ENCODE data around the gene MRPL20.

MRPL20 gene

GRCh38 chr1:1359664-1360468 lies 47.2 kb downstream of the MRPL20 start:
- Histone ChIP-seq H3K27ac (ENCODE audit: low read length) (no peak overlapping the region), H3K4me1 (ENCODE audit: control insufficient read depth, insufficient read depth, low read length) (peaks cover 14% of the 10 kb centered on the region), H3K4me3 (ENCODE audit: low read length) (no peak overlapping the region), H3K27me3 (ENCODE audit: control insufficient read depth, insufficient read depth, low read length) (peaks cover under 1% of the 10 kb centered on the region; the same call in 1 of the 2 replicates), H3K9me3 (ENCODE audit: control insufficient read depth, insufficient read depth, low read length) (no peaks in the 10 kb centered on the region), H3K36me3 (ENCODE audit: control insufficient read depth, insufficient read depth, low read length) (peaks cover under 1% of the 10 kb centered on the region; the same call in 1 of the 2 replicates)
- no CpG with 5 or more reads among the region's 28 CpGs for WGBS (ENCODE audit: insufficient coverage, insufficient read length)
- DNase-seq (ENCODE audit: low read depth, low spot score) = no peak

- DNase-seq (ENCODE audit: low read depth, low spot score) = no peak
- no peak overlapping the region for H3K27ac ChIP-seq (ENCODE audit: low read length)
- no peak overlapping the region for H3K4me3 ChIP-seq (ENCODE audit: low read length)
- H3K9me3 ChIP-seq (ENCODE audit: control insufficient read depth, insufficient read depth, low read length) = no peaks in the 10 kb centered on the region
- H3K36me3 ChIP-seq (ENCODE audit: control insufficient read depth, insufficient read depth, low read length) = peaks cover 4% of the 10 kb centered on the region; the same call in 1 of the 2 replicates
- peaks cover 16% of the 10 kb centered on the region for H3K4me1 ChIP-seq (ENCODE audit: control insufficient read depth, insufficient read depth, low read length)
- peaks cover 3% of the 10 kb centered on the region; the same call in 1 of the 2 replicates for H3K27me3 ChIP-seq (ENCODE audit: control insufficient read depth, insufficient read depth, low read length)
- WGBS (ENCODE audit: insufficient coverage, insufficient read length) = no CpG with 5 or more reads among the region's 6 CpGs
Observed at GRCh38 chr1:1359308-1359663, 47.8 kb downstream of the MRPL20 start.

GRCh38 chr1:1358433-1359271 lies 48.4 kb downstream of the MRPL20 start, which contains the start of gene MXRA8:
Gene MXRA8, minus strand, starts transcription at chr1:1358555. Its CDS starts 51 bp downstream, at chr1:1358504.
- H3K36me3 ChIP-seq (ENCODE audit: control insufficient read depth, insufficient read depth, low read length) = peaks cover 4% of the 10 kb centered on the region; the same call in 1 of the 2 replicates
- DNase-seq (ENCODE audit: low read depth, low spot score) = no peak
- H3K9me3 ChIP-seq (ENCODE audit: control insufficient read depth, insufficient read depth, low read length) = no peaks in the 10 kb centered on the region
- no peak within 1 kb of the TSS for H3K27ac ChIP-seq (ENCODE audit: low read length)
- peaks cover 16% of the 10 kb centered on the region for H3K4me1 ChIP-seq (ENCODE audit: control insufficient read depth, insufficient read depth, low read length)
- peak within 1 kb of the TSS; percentile 43; the same call in 1 of the 2 replicates for H3K4me3 ChIP-seq (ENCODE audit: low read length)
- WGBS (ENCODE audit: insufficient coverage, insufficient read length) = no CpG with 5 or more reads among the region's 29 CpGs
- peaks cover 3% of the 10 kb centered on the region; the same call in 1 of the 2 replicates for H3K27me3 ChIP-seq (ENCODE audit: control insufficient read depth, insufficient read depth, low read length)

GRCh38 chr1:1357871-1358432 lies 49.1 kb downstream of the MRPL20 start:
- peaks cover 17% of the 10 kb centered on the region for H3K4me1 ChIP-seq (ENCODE audit: control insufficient read depth, insufficient read depth, low read length)
- peak overlapping the region; percentile 43; the same call in 1 of the 2 replicates for H3K4me3 ChIP-seq (ENCODE audit: low read length)
- H3K27ac ChIP-seq (ENCODE audit: low read length) = no peak overlapping the region

GRCh38 chr1:1356796-1357401 lies 50.2 kb downstream of the MRPL20 start:
- H3K4me3 ChIP-seq (ENCODE audit: low read length) = no peak overlapping the region
- peaks cover 4% of the 10 kb centered on the region; the same call in 1 of the 2 replicates for H3K36me3 ChIP-seq (ENCODE audit: control insufficient read depth, insufficient read depth, low read length)
- H3K27ac ChIP-seq (ENCODE audit: low read length) = no peak overlapping the region
- WGBS (ENCODE audit: insufficient coverage, insufficient read length) = no CpG with 5 or more reads among the region's 26 CpGs
- no peaks in the 10 kb centered on the region for H3K9me3 ChIP-seq (ENCODE audit: control insufficient read depth, insufficient read depth, low read length)
- H3K4me1 ChIP-seq (ENCODE audit: control insufficient read depth, insufficient read depth, low read length) = peaks cover 20% of the 10 kb centered on the region
- H3K27me3 ChIP-seq (ENCODE audit: control insufficient read depth, insufficient read depth, low read length) = peaks cover 3% of the 10 kb centered on the region; the same call in 1 of the 2 replicates
- no peak for DNase-seq (ENCODE audit: low read depth, low spot score)

More at GRCh38 chr1:1357871-1358432, 49.1 kb downstream of the MRPL20 start:
- peaks cover 3% of the 10 kb centered on the region; the same call in 1 of the 2 replicates for H3K27me3 ChIP-seq (ENCODE audit: control insufficient read depth, insufficient read depth, low read length)
- no peaks in the 10 kb centered on the region for H3K9me3 ChIP-seq (ENCODE audit: control insufficient read depth, insufficient read depth, low read length)
- DNase-seq (ENCODE audit: low read depth, low spot score) = no peak
- H3K36me3 ChIP-seq (ENCODE audit: control insufficient read depth, insufficient read depth, low read length) = peaks cover 4% of the 10 kb centered on the region; the same call in 1 of the 2 replicates
- no CpG with 5 or more reads among the region's 18 CpGs for WGBS (ENCODE audit: insufficient coverage, insufficient read length)

GRCh38 chr1:1356166-1356795 lies 50.8 kb downstream of the MRPL20 start:
- WGBS (ENCODE audit: insufficient coverage, insufficient read length) = no CpG with 5 or more reads among the region's 8 CpGs
- DNase-seq (ENCODE audit: low read depth, low spot score) = no peak
- H3K27me3 ChIP-seq (ENCODE audit: control insufficient read depth, insufficient read depth, low read length) = peaks cover 3% of the 10 kb centered on the region; the same call in 1 of the 2 replicates
- no peak overlapping the region for H3K4me3 ChIP-seq (ENCODE audit: low read length)
- peaks cover 26% of the 10 kb centered on the region for H3K4me1 ChIP-seq (ENCODE audit: control insufficient read depth, insufficient read depth, low read length)
- H3K36me3 ChIP-seq (ENCODE audit: control insufficient read depth, insufficient read depth, low read length) = peaks cover 4% of the 10 kb centered on the region; the same call in 1 of the 2 replicates
- no peaks in the 10 kb centered on the region for H3K9me3 ChIP-seq (ENCODE audit: control insufficient read depth, insufficient read depth, low read length)
- H3K27ac ChIP-seq (ENCODE audit: low read length) = no peak overlapping the region

- no CpG with 5 or more reads among the region's 52 CpGs for WGBS (ENCODE audit: insufficient coverage, insufficient read length)
- Histone ChIP-seq H3K36me3 (ENCODE audit: control insufficient read depth, insufficient read depth, low read length) (peaks cover 4% of the 10 kb centered on the region; the same call in 1 of the 2 replicates), H3K4me1 (ENCODE audit: control insufficient read depth, insufficient read depth, low read length) (peaks cover 26% of the 10 kb centered on the region), H3K27ac (ENCODE audit: low read length) (no peak overlapping the region), H3K9me3 (ENCODE audit: control insufficient read depth, insufficient read depth, low read length) (no peaks in the 10 kb centered on the region), H3K27me3 (ENCODE audit: control insufficient read depth, insufficient read depth, low read length) (peaks cover 3% of the 10 kb centered on the region; the same call in 1 of the 2 replicates), H3K4me3 (ENCODE audit: low read length) (peak overlapping the region; percentile 22; the same call in 1 of the 2 replicates)
- DNase-seq (ENCODE audit: low read depth, low spot score) = no peak
Observed at GRCh38 chr1:1355416-1355815, 51.7 kb downstream of the MRPL20 start.

- H3K4me3 ChIP-seq (ENCODE audit: low read length) = peak overlapping the region; percentile 22; the same call in 1 of the 2 replicates
Observed at GRCh38 chr1:1354271-1355247, 52.5 kb downstream of the MRPL20 start.

More at GRCh38 chr1:1354271-1355247, 52.5 kb downstream of the MRPL20 start:
- peaks cover 26% of the 10 kb centered on the region for H3K4me1 ChIP-seq (ENCODE audit: control insufficient read depth, insufficient read depth, low read length)
- WGBS (ENCODE audit: insufficient coverage, insufficient read length) = no CpG with 5 or more reads among the region's 116 CpGs
- DNase-seq (ENCODE audit: low read depth, low spot score) = no peak
- H3K36me3 ChIP-seq (ENCODE audit: control insufficient read depth, insufficient read depth, low read length) = peaks cover 4% of the 10 kb centered on the region; the same call in 1 of the 2 replicates
- no peaks in the 10 kb centered on the region for H3K9me3 ChIP-seq (ENCODE audit: control insufficient read depth, insufficient read depth, low read length)
- H3K27ac ChIP-seq (ENCODE audit: low read length) = no peak overlapping the region
- H3K27me3 ChIP-seq (ENCODE audit: control insufficient read depth, insufficient read depth, low read length) = peaks cover 3% of the 10 kb centered on the region; the same call in 1 of the 2 replicates

All from iPS DF 6.9 (cell line).